Islet precursor cell (in vitro differentiated cells): ENCODE measurements around the gene ATOH7.
"Not testable (repeated sequence)": the region's sequence is repeated elsewhere in the genome, so short reads cannot be mapped to it uniquely, and the experiment has no call there.

Experiments used
- DNase-seq: peaks from one replicate; pipeline ENCODE4 v3.0.0-alpha.2; 2018

The ATOH7 gene

GRCh38 chr10:68231817-68232251 is at the start of gene ATOH7:
TSS of gene ATOH7 (minus strand) at chr10:68232113. CDS start at chr10:68231677, 436 bp downstream.
- DNase-seq, result no peak

- no peak for DNase-seq
These were observed 48.8 kb upstream of the ATOH7 start for GRCh38 chr10:68280758-68281157.

- not testable (repeated sequence) for DNase-seq
These were observed 47.2 kb upstream of the ATOH7 start for GRCh38 chr10:68278906-68279753.

GRCh38 chr10:68277814-68278213 is 45.9 kb upstream of the ATOH7 start:
- DNase-seq, result not testable (repeated sequence)

- DNase-seq, result no peak
These were observed 44.3 kb upstream of the ATOH7 start for GRCh38 chr10:68276224-68276623.

- no peak for DNase-seq
These were observed 43.8 kb upstream of the ATOH7 start for GRCh38 chr10:68275600-68276126.

GRCh38 chr10:68272833-68273232 is 40.9 kb upstream of the ATOH7 start:
- no peak for DNase-seq

- no peak for DNase-seq
These were observed 39.4 kb upstream of the ATOH7 start for GRCh38 chr10:68271196-68271882.

GRCh38 chr10:68269562-68270290 is 37.8 kb upstream of the ATOH7 start:
- DNase-seq, result no peak

GRCh38 chr10:68261132-68261856 is 29.4 kb upstream of the ATOH7 start:
- DNase-seq, result no peak

GRCh38 chr10:68253346-68253745 is 21.4 kb upstream of the ATOH7 start:
- DNase-seq, result no peak

- DNase-seq, result no peak
These were observed 19.9 kb upstream of the ATOH7 start for GRCh38 chr10:68251625-68252495.

GRCh38 chr10:68251151-68251550 is 19.2 kb upstream of the ATOH7 start:
- DNase-seq, result no peak

- DNase-seq, result no peak
These were observed 17.4 kb upstream of the ATOH7 start for GRCh38 chr10:68249297-68249696.

GRCh38 chr10:68247931-68248330 is 16.0 kb upstream of the ATOH7 start:
- no peak for DNase-seq

- DNase-seq, result not testable (repeated sequence)
These were observed 14.5 kb upstream of the ATOH7 start for GRCh38 chr10:68246397-68246796.

GRCh38 chr10:68242051-68242450 is 10.1 kb upstream of the ATOH7 start:
- DNase-seq, result no peak

- DNase-seq, result no peak
These were observed 7.8 kb upstream of the ATOH7 start for GRCh38 chr10:68239596-68240150.

- no peak for DNase-seq
These were observed 7.2 kb upstream of the ATOH7 start for GRCh38 chr10:68239069-68239468.

GRCh38 chr10:68238371-68238770 is 6.5 kb upstream of the ATOH7 start:
- DNase-seq, result no peak

- no peak for DNase-seq
These were observed 5.3 kb upstream of the ATOH7 start for GRCh38 chr10:68237173-68237572.
